Nephron progenitor cell (in vitro differentiated cells): ENCODE measurements around the gene CCDC152.

Experiments
- DNase-seq: peaks from one replicate; pipeline ENCODE4 v3.0.0; 2021
- H3K27ac Mint-ChIP-seq: 2 replicates; pipeline ENCODE4 v1.8.0; 2021; ENCODE audit warnings: mild to moderate bottlenecking, moderate library complexity, mixed read lengths
- H3K27me3 Mint-ChIP-seq: 2 replicates; pipeline ENCODE4 v1.8.0; 2021; ENCODE audit warnings: mild to moderate bottlenecking, low read depth, mixed read lengths; ENCODE audit not compliant: poor library complexity
- H3K36me3 Mint-ChIP-seq: 2 replicates; pipeline ENCODE4 v1.8.0; 2021; ENCODE audit warnings: low read depth, mixed read lengths
- H3K4me1 Mint-ChIP-seq: 2 replicates; pipeline ENCODE4 v1.8.0; 2021; ENCODE audit warnings: mixed read lengths
- H3K4me3 Mint-ChIP-seq: 2 replicates; pipeline ENCODE4 v1.8.0; 2021; ENCODE audit warnings: mild to moderate bottlenecking, moderate library complexity, mixed read lengths
- H3K9me3 Mint-ChIP-seq: 2 replicates; pipeline ENCODE4 v1.8.0; 2021; ENCODE audit warnings: mild to moderate bottlenecking, moderate library complexity, mixed read lengths
- TF ChIP-seq, protein P1 (sequence below): fragments of 200-600 bp; sonication (generic); IDR thresholded peaks from 2 replicates; pipeline ENCODE4 v1.5.0; 2021; ENCODE audit warnings: antibody characterized with exemption

The CCDC152 gene

DNA sequence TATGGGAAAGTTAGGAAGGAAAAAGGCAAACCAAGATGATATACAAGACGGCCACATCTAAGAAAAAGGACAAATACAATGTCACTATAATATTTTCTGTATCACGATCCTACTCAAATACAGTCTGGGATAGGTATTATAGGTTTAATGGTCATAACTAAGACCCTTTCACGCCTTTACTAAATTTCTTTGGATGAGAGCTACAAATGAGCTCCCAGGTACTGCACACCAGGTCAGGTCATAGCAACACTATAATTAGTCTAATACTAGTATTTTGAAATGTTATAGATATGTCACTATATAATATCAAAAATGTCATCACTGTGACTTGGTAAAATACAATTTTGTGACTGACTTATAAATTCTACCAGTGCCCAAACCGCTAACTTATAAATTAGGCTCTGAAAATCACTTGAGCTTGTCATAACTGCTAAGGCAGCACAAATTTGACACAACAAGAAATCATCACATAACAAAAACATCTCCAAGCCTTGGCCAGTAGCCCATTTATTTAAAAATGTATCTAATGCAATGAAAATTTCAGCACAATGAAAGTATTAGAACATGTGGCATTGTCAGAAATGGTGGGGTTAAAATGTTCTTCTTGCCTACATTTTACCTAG, 48.2 kb downstream of the CCDC152 start:
- no peak for DNase-seq
- H3K27ac Mint-ChIP-seq, result no peak overlapping the region
- H3K9me3 Mint-ChIP-seq, result no peaks in the 10 kb centered on the region
- H3K4me1 Mint-ChIP-seq, result peaks cover 9% of the 10 kb centered on the region
- peaks cover 83% of the 10 kb centered on the region for H3K36me3 Mint-ChIP-seq
- no peaks in the 10 kb centered on the region for H3K27me3 Mint-ChIP-seq
- no peak overlapping the region for H3K4me3 Mint-ChIP-seq
- TF ChIP-seq, protein P1, sequence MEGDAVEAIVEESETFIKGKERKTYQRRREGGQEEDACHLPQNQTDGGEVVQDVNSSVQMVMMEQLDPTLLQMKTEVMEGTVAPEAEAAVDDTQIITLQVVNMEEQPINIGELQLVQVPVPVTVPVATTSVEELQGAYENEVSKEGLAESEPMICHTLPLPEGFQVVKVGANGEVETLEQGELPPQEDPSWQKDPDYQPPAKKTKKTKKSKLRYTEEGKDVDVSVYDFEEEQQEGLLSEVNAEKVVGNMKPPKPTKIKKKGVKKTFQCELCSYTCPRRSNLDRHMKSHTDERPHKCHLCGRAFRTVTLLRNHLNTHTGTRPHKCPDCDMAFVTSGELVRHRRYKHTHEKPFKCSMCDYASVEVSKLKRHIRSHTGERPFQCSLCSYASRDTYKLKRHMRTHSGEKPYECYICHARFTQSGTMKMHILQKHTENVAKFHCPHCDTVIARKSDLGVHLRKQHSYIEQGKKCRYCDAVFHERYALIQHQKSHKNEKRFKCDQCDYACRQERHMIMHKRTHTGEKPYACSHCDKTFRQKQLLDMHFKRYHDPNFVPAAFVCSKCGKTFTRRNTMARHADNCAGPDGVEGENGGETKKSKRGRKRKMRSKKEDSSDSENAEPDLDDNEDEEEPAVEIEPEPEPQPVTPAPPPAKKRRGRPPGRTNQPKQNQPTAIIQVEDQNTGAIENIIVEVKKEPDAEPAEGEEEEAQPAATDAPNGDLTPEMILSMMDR, result no peak

DNA sequence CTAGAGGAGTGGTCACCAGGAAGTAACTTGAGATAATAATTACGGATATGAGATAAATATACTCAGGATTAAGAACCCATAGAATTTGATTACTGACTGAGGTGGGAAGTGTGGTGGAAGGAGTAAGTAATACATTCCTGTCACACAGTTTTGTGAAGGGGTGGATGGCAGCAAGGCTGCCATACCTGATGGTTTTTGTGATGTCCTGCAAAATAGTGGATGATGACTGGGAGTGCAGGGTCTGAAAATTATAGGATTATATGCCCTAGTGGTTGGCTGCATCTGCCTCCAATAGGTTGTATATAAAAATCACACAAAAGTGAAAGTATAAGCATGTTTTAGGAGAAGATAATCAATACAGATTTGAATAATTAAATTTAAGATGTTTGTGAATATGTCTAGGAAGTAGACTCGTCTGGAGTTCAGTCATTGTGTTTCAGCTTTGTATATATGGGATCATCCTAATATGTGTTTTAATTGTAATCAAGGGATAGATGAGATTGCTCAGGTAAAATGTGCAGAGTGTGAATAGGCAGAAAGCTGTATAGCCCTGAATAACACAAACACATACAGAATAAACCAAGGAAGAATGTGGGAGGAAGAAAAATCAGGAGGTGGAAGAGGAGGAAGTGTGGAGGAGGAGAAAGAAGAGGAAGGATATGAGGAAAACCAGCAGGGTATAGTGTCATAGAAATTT, 49.5 kb downstream of the CCDC152 start:
- Mint-ChIP-seq H3K27me3 (no peaks in the 10 kb centered on the region), H3K4me3 (no peak overlapping the region), H3K4me1 (peaks cover 16% of the 10 kb centered on the region), H3K9me3 (no peaks in the 10 kb centered on the region), H3K27ac (no peak overlapping the region), H3K36me3 (peaks cover 70% of the 10 kb centered on the region)
- no peak for DNase-seq
- TF ChIP-seq, protein P1, result no peak

DNA sequence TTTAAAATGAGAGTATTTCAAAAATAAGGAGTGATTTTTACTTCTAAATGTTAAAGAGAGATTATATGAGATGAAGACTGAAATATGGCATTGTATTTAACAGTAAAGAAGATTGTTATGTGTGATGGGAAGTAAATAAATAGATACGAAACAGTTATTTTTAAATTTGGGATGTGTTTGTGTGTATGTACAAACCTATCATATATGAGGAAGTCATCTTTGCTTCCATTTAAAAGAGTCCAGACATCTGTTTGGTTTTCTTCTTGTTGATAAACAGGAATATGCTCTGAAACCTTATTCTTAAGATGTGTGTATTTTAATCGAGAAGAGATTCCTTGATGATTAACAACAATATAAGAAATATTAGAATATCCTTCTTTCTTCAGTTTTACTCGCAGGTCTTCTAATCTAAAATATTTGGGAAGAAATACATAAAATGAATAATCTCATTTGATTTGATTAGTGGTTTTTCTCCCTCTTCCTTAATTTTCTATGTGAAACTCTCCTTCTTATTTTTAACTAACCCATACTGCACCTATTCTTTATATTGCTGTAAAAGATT, 50.2 kb downstream of the CCDC152 start:
- no peak for DNase-seq
- Mint-ChIP-seq H3K9me3 (no peaks in the 10 kb centered on the region), H3K27me3 (no peaks in the 10 kb centered on the region), H3K4me1 (peaks cover 22% of the 10 kb centered on the region), H3K4me3 (no peak overlapping the region), H3K27ac (no peak overlapping the region), H3K36me3 (peaks cover 63% of the 10 kb centered on the region)
- TF ChIP-seq, protein P1, result no peak

DNA sequence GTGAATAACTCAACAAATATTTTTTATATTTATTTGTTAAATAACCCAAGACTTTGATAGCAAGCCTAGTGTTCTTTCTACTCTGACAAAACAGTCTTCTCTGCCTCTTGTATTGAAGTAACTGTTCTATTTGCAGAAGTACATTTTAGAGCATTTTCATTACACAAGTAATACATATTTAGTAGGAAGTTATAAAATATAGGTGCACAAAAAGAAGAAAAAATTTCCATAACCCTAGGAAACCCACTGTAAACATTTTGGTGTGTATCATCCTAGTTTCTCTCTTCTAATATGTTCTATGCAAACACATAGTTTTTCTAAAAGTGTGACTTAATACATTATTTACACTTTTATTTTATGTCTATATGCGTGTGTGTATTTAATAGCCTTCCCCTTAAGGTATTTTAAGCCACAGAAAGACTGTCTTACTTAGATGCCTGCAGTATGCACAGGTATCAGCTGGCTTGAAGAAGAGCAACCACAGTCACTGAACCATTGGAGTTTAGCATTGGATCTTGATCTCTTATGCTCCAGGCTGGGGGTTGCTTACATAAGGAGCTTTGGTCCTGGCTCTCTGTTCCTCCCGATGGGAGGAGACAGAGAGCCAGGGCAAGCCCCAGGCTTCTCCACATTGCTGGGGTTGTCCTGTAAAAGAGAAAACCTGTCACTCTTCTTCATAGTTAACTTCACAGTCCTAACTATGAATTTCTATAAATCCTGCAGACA, 51.3 kb downstream of the CCDC152 start:
- no peaks in the 10 kb centered on the region for H3K9me3 Mint-ChIP-seq
- H3K27me3 Mint-ChIP-seq, result no peaks in the 10 kb centered on the region
- TF ChIP-seq, protein P1, result no peak
- no peak for DNase-seq
- no peak overlapping the region for H3K27ac Mint-ChIP-seq
- H3K4me3 Mint-ChIP-seq, result no peak overlapping the region
- H3K4me1 Mint-ChIP-seq, result peaks cover 33% of the 10 kb centered on the region
- peaks cover 58% of the 10 kb centered on the region for H3K36me3 Mint-ChIP-seq

DNA sequence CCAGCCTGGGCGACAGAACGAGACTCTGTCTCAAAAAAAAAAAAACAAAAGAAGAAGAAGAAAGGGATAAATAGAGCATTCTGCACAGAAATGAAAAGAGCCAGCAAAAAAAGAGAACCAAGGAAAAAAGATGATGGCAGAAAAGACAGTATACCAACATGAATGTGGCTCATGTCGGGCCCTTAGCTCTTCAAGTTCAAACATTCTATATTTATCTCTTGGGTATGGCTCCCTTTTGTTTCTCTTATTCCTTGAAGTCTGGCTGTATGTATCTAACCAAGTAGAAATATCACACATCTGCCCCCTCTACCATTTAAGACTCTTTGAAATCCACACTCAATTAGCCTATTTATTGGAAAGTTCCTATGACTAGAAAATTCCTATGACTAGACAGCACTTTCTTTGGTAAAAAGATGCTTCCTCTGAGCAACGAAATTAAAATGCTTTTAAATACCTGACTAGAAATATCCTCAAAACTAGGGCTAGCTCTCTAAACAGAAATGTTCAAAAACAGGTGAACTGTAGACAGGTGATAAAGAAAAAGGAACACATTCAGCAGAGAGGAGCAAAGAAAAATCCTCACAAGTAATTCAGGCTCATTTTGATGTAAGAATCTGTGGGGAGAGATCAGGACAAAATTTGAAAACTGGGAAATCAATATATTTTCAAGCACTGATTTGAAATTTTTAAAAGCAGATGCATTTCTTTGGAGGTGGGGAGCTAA, 52.4 kb downstream of the CCDC152 start:
- Mint-ChIP-seq H3K27ac (no peak overlapping the region), H3K9me3 (no peaks in the 10 kb centered on the region), H3K4me1 (peaks cover 41% of the 10 kb centered on the region), H3K4me3 (peak overlapping the region; percentile 71), H3K36me3 (peaks cover 49% of the 10 kb centered on the region), H3K27me3 (no peaks in the 10 kb centered on the region)
- no peak for DNase-seq
- TF ChIP-seq, protein P1, result no peak
